Suprapubic skin (tissue), 4 donors: ENCODE measurements around the gene CST3.

Experiments used
- EP300 ChIP-seq: sonication (generic); formaldehyde crosslinking; IDR thresholded peaks from one replicate; pipeline ENCODE4 v1.6.1; 2017; ENCODE audit warnings: antibody characterized with exemption
- POLR2AphosphoS5 ChIP-seq, 3 donors: sonication (generic); formaldehyde crosslinking; IDR thresholded peaks; one replicate each; pipeline ENCODE4 v1.6.1; 2017; ENCODE audit warnings: antibody characterized with exemption in 3 of 3
- TF ChIP-seq, protein P1 (sequence below), 2 donors: fragments of 200-600 bp in 1 of 2; fragments of 450-650 bp in 1 of 2; sonication (generic) in 1 of 2; IDR thresholded peaks; one replicate each; pipeline ENCODE4 v1.5.1; 2016 to 2019; ENCODE audit warnings: antibody characterized with exemption in 2 of 2, mild to moderate bottlenecking in 1 of 2, moderate library complexity in 1 of 2

DNA sequence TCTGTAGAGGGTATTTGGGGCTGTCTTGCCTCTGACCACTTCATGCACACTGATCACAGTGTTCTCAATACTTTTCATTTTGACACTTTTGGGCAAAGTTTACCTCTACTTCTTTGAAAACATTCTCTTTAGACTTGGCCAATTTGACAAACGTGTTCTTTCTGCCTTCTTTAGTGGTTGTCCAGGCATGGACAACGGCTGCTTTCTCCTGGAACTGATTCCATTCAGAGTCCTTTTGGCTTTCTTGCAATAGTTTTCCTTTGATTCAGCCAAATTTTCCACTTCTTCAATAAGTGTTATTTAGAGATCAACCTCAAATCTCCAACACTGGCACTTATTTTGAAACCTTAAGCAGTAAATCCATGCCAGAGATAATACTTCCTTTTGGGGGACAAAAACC lies 25.4 kb downstream of the CST3 start:
- TF ChIP-seq, protein P1, sequence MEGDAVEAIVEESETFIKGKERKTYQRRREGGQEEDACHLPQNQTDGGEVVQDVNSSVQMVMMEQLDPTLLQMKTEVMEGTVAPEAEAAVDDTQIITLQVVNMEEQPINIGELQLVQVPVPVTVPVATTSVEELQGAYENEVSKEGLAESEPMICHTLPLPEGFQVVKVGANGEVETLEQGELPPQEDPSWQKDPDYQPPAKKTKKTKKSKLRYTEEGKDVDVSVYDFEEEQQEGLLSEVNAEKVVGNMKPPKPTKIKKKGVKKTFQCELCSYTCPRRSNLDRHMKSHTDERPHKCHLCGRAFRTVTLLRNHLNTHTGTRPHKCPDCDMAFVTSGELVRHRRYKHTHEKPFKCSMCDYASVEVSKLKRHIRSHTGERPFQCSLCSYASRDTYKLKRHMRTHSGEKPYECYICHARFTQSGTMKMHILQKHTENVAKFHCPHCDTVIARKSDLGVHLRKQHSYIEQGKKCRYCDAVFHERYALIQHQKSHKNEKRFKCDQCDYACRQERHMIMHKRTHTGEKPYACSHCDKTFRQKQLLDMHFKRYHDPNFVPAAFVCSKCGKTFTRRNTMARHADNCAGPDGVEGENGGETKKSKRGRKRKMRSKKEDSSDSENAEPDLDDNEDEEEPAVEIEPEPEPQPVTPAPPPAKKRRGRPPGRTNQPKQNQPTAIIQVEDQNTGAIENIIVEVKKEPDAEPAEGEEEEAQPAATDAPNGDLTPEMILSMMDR (IDR thresholded peaks at IDR 0.05): no peak
- no peak for TF ChIP-seq POLR2AphosphoS5 (IDR thresholded peaks at IDR 0.05)
- no peak for TF ChIP-seq EP300
